Adrenal gland (tissue), 12 donors: Measurements from ENCODE around the gene ZSCAN12. TPM values are rescaled to one million over a fixed set of nuclear protein-coding genes. Genes with fewer than 3 reads are reported as not detected.
"Not testable (repeated sequence)": the region's sequence is repeated elsewhere in the genome, so short reads cannot be mapped to it uniquely, and the experiment has no call there.

Experiments used
- DNase-seq, 7 donors: peaks; one replicate each; pipeline ENCODE4 v3.0.0-alpha.2; 2019 to 2020
- H3K27ac ChIP-seq, 5 donors: fragments of 200-600 bp; sonication (generic) in 4 of 5; 1 replicate in 3 of 5; 2 replicates in 2 of 5; pipeline versions ENCODE4 v1.5.1 to v1.8.0; 2016 to 2020; ENCODE audit warnings: mild to moderate bottlenecking in 1 of 5
- H3K27me3 ChIP-seq: fragments of 200-600 bp; 2 replicates; pipeline ENCODE4 v1.8.0; 2021
- H3K36me3 ChIP-seq, 2 donors: fragments of 200-600 bp; replicated peaks in 1 of 2; 1 replicate in 1 of 2; 2 replicates in 1 of 2; pipeline versions ENCODE4 v1.5.1 to v1.8.0; 2018 to 2022
- H3K4me1 ChIP-seq, 2 donors: fragments of 200-600 bp; replicated peaks in 1 of 2; 1 replicate in 1 of 2; 2 replicates in 1 of 2; pipeline versions ENCODE4 v1.5.1 to v1.8.0; 2018 to 2021
- H3K4me3 ChIP-seq, 4 donors: fragments of 200-600 bp; sonication (generic) in 3 of 4; one replicate each; pipeline ENCODE4 v1.5.1; 2016 to 2018
- H3K9me3 ChIP-seq, 3 donors: fragments of 200-600 bp; sonication (generic) in 1 of 3; replicated peaks in 1 of 3; 1 replicate in 2 of 3; 2 replicates in 1 of 3; pipeline versions ENCODE4 v1.5.1 to v1.8.0; 2016 to 2021
- CTCF ChIP-seq, 6 experiments: fragments of 450-650 bp in 4 of 6; fragments of 200-600 bp in 2 of 6; sonication (generic) in 1 of 6; IDR thresholded peaks; 1 replicate in 5 of 6; 2 replicates in 1 of 6; pipeline versions ENCODE4 v1.5.1 to v1.8.0; 2016 to 2021; ENCODE audit warnings: antibody characterized with exemption in 6 of 6, mild to moderate bottlenecking in 2 of 6, moderate library complexity in 1 of 6
- POLR2A ChIP-seq, 2 donors: fragments of 450-650 bp; IDR thresholded peaks; one replicate each; pipeline ENCODE4 v1.6.1; 2017; ENCODE audit warnings: antibody characterized with exemption in 2 of 2, mild to moderate bottlenecking in 2 of 2, moderate library complexity in 1 of 2
- WGBS, 4 donors: extraction: QIAGEN DNeasy Blood & Tissue Kit in 2 of 4; methylation state at CpG; one replicate each; pipeline versions ENCODE4 v1.1.5 to v1.1.7; 2013 to 2017; 5-methylcytosine and 5-hydroxymethylcytosine counted together
- intact Hi-C, 2 donors: fragments of 100-400 bp; cut with DNase I; formaldehyde crosslinking; loops; one replicate each; pipeline versions ENCODE4 v1.14.1 to v1.15.0; 2022 to 2023
- polyA plus RNA-seq, 3 donors: library from polyadenylated mRNA; stranded (reverse); fragments of 200-250 nt in 2 of 3; fragments of 350-450 nt in 1 of 3; fragmentation: Illumina TruSeq in 1 of 3; extraction: RNeasy Lipid Tissue Mini Kit (QIAGEN cat#74804) in 1 of 3; gene quantifications; one replicate each; pipeline ENCODE4 v1.2.3, GENCODE V29; 2013 to 2014
- total RNA-seq, 9 donors: library from RNA; depleted of rRNA in 4 of 9; stranded (reverse); fragments of >200 nt in 4 of 9; fragments of 120-200 nt in 1 of 9; fragmentation: NEBNext Ultra II Directional in 1 of 9; extraction: Animal tissue kit (Norgen Biotek cat#: 25700) in 1 of 9; gene quantifications; one replicate each; pipeline versions ENCODE4 v1.1.0 to v1.2.4, GENCODE V29; 2013 to 2023
- donor health status: healthy with polysubstance abuse.
- donor health status: Bipolar disorder and iron deficiency.
- donor health status: DM: yes; HTN: yes; CAD: no.
- donor health status: DM: no; HTN: no; CAD: no.
- donor health status: DM: no; HTN: no; CAD: no.
- donor health status: DM: yes; HTN: yes; CAD: no.

Gene ZSCAN12
- total and polyA plus RNA-seq, 12 donors, result 1.0 to 10.7 (median 4.6) TPM

- Histone ChIP-seq H3K27me3 (no peaks in the 10 kb centered on the region), H3K36me3 (peaks cover 0 to 24% of the 10 kb centered on the region in 2 donors), H3K4me1 (no peaks in the 10 kb centered on the region), H3K4me3 (no peak overlapping the region), H3K9me3 (no peaks in the 10 kb centered on the region), H3K27ac (no peak overlapping the region)
- no peak for TF ChIP-seq CTCF (IDR thresholded peaks at IDR 0.05)
- no peak for TF ChIP-seq POLR2A (IDR thresholded peaks at IDR 0.05)
- intact Hi-C loops, result no loop called here
- DNase-seq, result no peak
- 81 to 87% (median 82%) methylated on average over 4 of the region's 4 CpGs for WGBS, 4 donors
Measured at GRCh38 chr6:28368522-28368921, 31.0 kb downstream of the ZSCAN12 start.

- H3K4me1 ChIP-seq, DNase-seq, H3K4me3 ChIP-seq, H3K9me3 ChIP-seq, H3K27me3 ChIP-seq, intact Hi-C loops, H3K27ac ChIP-seq: not testable (repeated sequence)
- WGBS, 4 donors, result 91 to 95% (median 93%) methylated on average over 4 of the region's 4 CpGs
- peaks cover 0 to 38% of the 10 kb centered on the region in 2 donors for H3K36me3 ChIP-seq
Measured at GRCh38 chr6:28365590-28365989, 34.0 kb downstream of the ZSCAN12 start.

GRCh38 chr6:28360961-28361360, 38.6 kb downstream of the ZSCAN12 start:
- Histone ChIP-seq H3K36me3 (peaks cover 0 to 45% of the 10 kb centered on the region in 2 donors), H3K4me3 (no peak overlapping the region), H3K4me1 (peaks cover 0 to 4% of the 10 kb centered on the region in 2 donors), H3K27me3 (no peaks in the 10 kb centered on the region), H3K27ac (no peak overlapping the region), H3K9me3 (no peaks in the 10 kb centered on the region)
- TF ChIP-seq CTCF (IDR thresholded peaks at IDR 0.05) (no peak), POLR2A (IDR thresholded peaks at IDR 0.05) (no peak)
- DNase-seq, result no peak
- WGBS, 4 donors, result 91 to 96% (median 92%) methylated on average over 2 of the region's 2 CpGs
- intact Hi-C loops, result no loop called here

GRCh38 chr6:28359562-28359961, 40.0 kb downstream of the ZSCAN12 start:
- WGBS, 4 donors, result 94 to 96% (median 96%) methylated on average over 12 to 14 of the region's 16 CpGs; no CpG with 5 or more reads in 1 of the 4 donors
- peaks cover 4 to 12% of the 10 kb centered on the region in 2 donors for H3K4me1 ChIP-seq
- H3K27ac ChIP-seq, DNase-seq, H3K4me3 ChIP-seq, H3K9me3 ChIP-seq, H3K27me3 ChIP-seq: not testable (repeated sequence)
- intact Hi-C loops, result loop anchor here (5.0 to 10.0 kb wide), 6 partner anchors 75 to 455 kb away; partner anchors contain the start of genes NKAPL (in 1 of the 2), PGBD1 (in 1 of the 2), ZKSCAN4 (in 1 of the 2) and ZNF165 (in 1 of the 2)
- peaks cover 0 to 32% of the 10 kb centered on the region in 2 donors for H3K36me3 ChIP-seq

- Histone ChIP-seq H3K4me3 (no peak overlapping the region), H3K36me3 (peaks cover 0 to 7% of the 10 kb centered on the region in 2 donors), H3K9me3 (no peaks in the 10 kb centered on the region), H3K4me1 (peaks cover 4 to 12% of the 10 kb centered on the region in 2 donors), H3K27ac (no peak overlapping the region), H3K27me3 (no peaks in the 10 kb centered on the region)
- DNase-seq, result no peak
- TF ChIP-seq CTCF (IDR thresholded peaks at IDR 0.05) (no peak), POLR2A (IDR thresholded peaks at IDR 0.05) (no peak)
- intact Hi-C loops, result loop anchor here (5.0 to 10.0 kb wide), 6 partner anchors 72 to 452 kb away; partner anchors contain the start of genes NKAPL (in 1 of the 2), PGBD1 (in 1 of the 2), ZKSCAN4 (in 1 of the 2) and ZNF165 (in 1 of the 2)
- WGBS, 4 donors, result 81 to 87% (median 85%) methylated on average over 6 of the region's 6 CpGs
Measured at GRCh38 chr6:28357036-28357435, 42.5 kb downstream of the ZSCAN12 start.
